ENCODE measurements around the gene GRM1.

GRM1 gene

GRCh38 chr6:146470091-146470770 lies 441.4 kb downstream of the GRM1 start:
- DNase-seq (ENCODE audit: low read depth in 2 of 2) = no peak

GRCh38 chr6:146472918-146473317 lies 444.1 kb downstream of the GRM1 start:
- no peak for DNase-seq (ENCODE audit: low read depth in 2 of 2)

- DNase-seq (ENCODE audit: low read depth in 2 of 2) = no peak
These were observed 452.7 kb downstream of the GRM1 start for GRCh38 chr6:146481527-146481926.

GRCh38 chr6:146484411-146484810 lies 455.5 kb downstream of the GRM1 start:
- no peak for DNase-seq (ENCODE audit: low read depth in 2 of 2)

All from stimulated activated CD8-positive, alpha-beta memory T cell treated with anti-CD3 and anti-CD28 coated beads, Interleukin-7, amount 100 ng/mL, for 4 hours (primary cell).